Measurements from ENCODE around the gene SSBP3. TPM values are rescaled to one million over a fixed set of nuclear protein-coding genes. Genes with fewer than 3 reads are reported as not detected.

SSBP3 gene
- total RNA-seq, 4 donors from 2014 or later, result 32.8 to 63.4 (median 47.4) TPM

GRCh38 chr1:54274448-54274847 is 131.7 kb downstream of the SSBP3 start:
- H3K4me1 ChIP-seq, result peaks cover 77 to 99% (median 95%) of the 10 kb centered on the region in 4 donors

GRCh38 chr1:54273795-54274163 is 132.4 kb downstream of the SSBP3 start:
- intact Hi-C loops (cut with DNase I), result loop anchor here (2.0 kb wide), 2 partner anchors 133 to 215 kb away; partner anchors contain the start of gene SSBP3
- H3K4me1 ChIP-seq, result peaks cover 77 to 99% (median 95%) of the 10 kb centered on the region in 4 donors
- H3K27me3 ChIP-seq, result no peaks in the 10 kb centered on the region
- H3K9me3 ChIP-seq, result no peaks in the 10 kb centered on the region
- no peak for TF ChIP-seq EP300 (IDR thresholded peaks at IDR 0.05)
- no peak for TF ChIP-seq POLR2A (IDR thresholded peaks at IDR 0.05; ENCODE audit: low read depth)
- TF ChIP-seq POLR2AphosphoS5 (IDR thresholded peaks at IDR 0.05), result peak in 1 of 2 donors; percentile 65
- TF ChIP-seq CTCF (IDR thresholded peaks at IDR 0.05), result peak in 1 of 3 experiments; percentile 9
- H3K36me3 ChIP-seq, result no peaks in the 10 kb centered on the region
- peak overlapping the region; percentile 90 to 97 (median 95) for H3K27ac ChIP-seq (replicated peaks in 1 of 4)
- H3K4me3 ChIP-seq, result peak overlapping the region; percentile 23 to 43 (median 34)
- no peak for DNase-seq (ENCODE audit: extremely low spot score)
- WGBS, result 52% methylated on average over 4 of the region's 5 CpGs

More at GRCh38 chr1:54274448-54274847, 131.7 kb downstream of the SSBP3 start:
- intact Hi-C loops (cut with DNase I), result no loop called here
- no peaks in the 10 kb centered on the region for H3K9me3 ChIP-seq
- peak overlapping the region; percentile 90 to 97 (median 95) for H3K27ac ChIP-seq (replicated peaks in 1 of 4)
- H3K4me3 ChIP-seq, result peak overlapping the region in 1 of 4 donors; percentile 24
- no peaks in the 10 kb centered on the region for H3K27me3 ChIP-seq
- no peaks in the 10 kb centered on the region for H3K36me3 ChIP-seq
- 59% methylated on average over 8 of the region's 8 CpGs for WGBS
- TF ChIP-seq CTCF (IDR thresholded peaks at IDR 0.05), result peak in 2 of 3 experiments; percentile 9 to 17
- TF ChIP-seq POLR2A (IDR thresholded peaks at IDR 0.05; ENCODE audit: low read depth), result no peak
- no peak for TF ChIP-seq EP300 (IDR thresholded peaks at IDR 0.05)
- no peak for DNase-seq (ENCODE audit: extremely low spot score)

GRCh38 chr1:54273092-54273794 is 133.0 kb downstream of the SSBP3 start:
- Histone ChIP-seq H3K27me3 (no peaks in the 10 kb centered on the region), H3K4me3 (peak overlapping the region; percentile 23 to 43 (median 34)), H3K36me3 (no peaks in the 10 kb centered on the region), H3K9me3 (no peaks in the 10 kb centered on the region), H3K27ac (replicated peaks in 1 of 4) (peak overlapping the region; percentile 90 to 97 (median 95)), H3K4me1 (peaks cover 77 to 99% (median 95%) of the 10 kb centered on the region in 4 donors)
- DNase-seq (ENCODE audit: extremely low spot score), result peak; percentile 94
- WGBS, result 23% methylated on average over 11 of the region's 22 CpGs
- intact Hi-C loops (cut with DNase I), result loop anchor here (2.0 kb wide), 2 partner anchors 134 to 216 kb away; partner anchors contain the start of gene SSBP3
- TF ChIP-seq CTCF (IDR thresholded peaks at IDR 0.05) (peak in 2 of 3 experiments; percentile 78), EP300 (IDR thresholded peaks at IDR 0.05) (peak; percentile 56), POLR2AphosphoS5 (IDR thresholded peaks at IDR 0.05) (peak in 1 of 2 donors; percentile 87), POLR2A (IDR thresholded peaks at IDR 0.05; ENCODE audit: low read depth) (no peak)

- DNase-seq (ENCODE audit: extremely low spot score), result no peak
- Histone ChIP-seq H3K27me3 (no peaks in the 10 kb centered on the region), H3K9me3 (no peaks in the 10 kb centered on the region), H3K4me3 (peak overlapping the region; percentile 23 to 43 (median 34)), H3K4me1 (peaks cover 73 to 95% (median 95%) of the 10 kb centered on the region in 4 donors), H3K27ac (replicated peaks in 1 of 4) (peak overlapping the region; percentile 90 to 97 (median 95)), H3K36me3 (no peaks in the 10 kb centered on the region)
- intact Hi-C loops (cut with DNase I), result loop anchor here (2.0 kb wide), 2 partner anchors 134 to 216 kb away; partner anchors contain the start of gene SSBP3
- 62% methylated on average over 3 of the region's 4 CpGs for WGBS
- TF ChIP-seq POLR2AphosphoS5 (IDR thresholded peaks at IDR 0.05) (no peak), CTCF (IDR thresholded peaks at IDR 0.05) (peak in 1 of 3 experiments; percentile 60)
Observed at GRCh38 chr1:54272772-54273091, 133.5 kb downstream of the SSBP3 start.
